Liver (tissue), 3 donors: Measurements from ENCODE around the gene USP15.

Source experiments
- CTCF ChIP-seq: fragments of 150-350 bp; IDR thresholded peaks from 2 replicates; pipeline ENCODE4 v1.5.1; 2017; ENCODE audit warnings: improper control_type of control experiment, low read depth, low read length; ENCODE audit not compliant: missing input control
- GABPA ChIP-seq, 2 donors: IDR thresholded peaks in 1 of 2; conservative IDR thresholded peaks in 1 of 2; 2 replicates each; pipeline ENCODE4 v1.6.1; 2016; ENCODE audit warnings: antibody characterized with exemption in 2 of 2, mild to moderate bottlenecking in 1 of 2, moderate library complexity in 1 of 2
- JUND ChIP-seq, 2 donors: IDR thresholded peaks; 2 replicates each; pipeline ENCODE4 v1.6.1; 2016; ENCODE audit warnings: antibody characterized with exemption in 2 of 2
- TF ChIP-seq, protein P1 (sequence below): IDR thresholded peaks from 2 replicates; pipeline ENCODE4 v1.6.1; 2016; ENCODE audit warnings: antibody characterized with exemption, mild to moderate bottlenecking
- donor health status: healthy.
- donor health status: healthy.

DNA sequence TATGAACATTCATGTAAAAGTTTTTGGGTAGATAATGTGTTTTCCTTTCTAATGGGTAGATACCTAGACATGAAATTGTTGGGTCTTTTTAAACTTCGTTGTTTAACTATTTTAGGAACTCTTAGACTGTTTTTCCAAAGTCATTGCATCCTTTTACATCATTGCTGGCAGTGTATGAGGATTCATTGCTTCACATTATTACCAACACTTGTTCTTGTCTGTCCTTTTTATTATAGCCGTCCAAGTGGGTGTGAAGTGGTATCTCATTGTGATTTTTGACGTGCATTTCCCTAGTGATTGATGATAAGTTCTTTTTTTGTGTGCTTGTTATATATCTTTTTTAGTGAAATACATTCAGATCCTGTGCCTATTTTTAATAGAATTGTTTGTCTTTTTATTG lies 39.4 kb downstream of the USP15 start:
- no peak for TF ChIP-seq CTCF
- TF ChIP-seq JUND (IDR thresholded peaks at IDR 0.05), result no peak
- TF ChIP-seq, protein P1, sequence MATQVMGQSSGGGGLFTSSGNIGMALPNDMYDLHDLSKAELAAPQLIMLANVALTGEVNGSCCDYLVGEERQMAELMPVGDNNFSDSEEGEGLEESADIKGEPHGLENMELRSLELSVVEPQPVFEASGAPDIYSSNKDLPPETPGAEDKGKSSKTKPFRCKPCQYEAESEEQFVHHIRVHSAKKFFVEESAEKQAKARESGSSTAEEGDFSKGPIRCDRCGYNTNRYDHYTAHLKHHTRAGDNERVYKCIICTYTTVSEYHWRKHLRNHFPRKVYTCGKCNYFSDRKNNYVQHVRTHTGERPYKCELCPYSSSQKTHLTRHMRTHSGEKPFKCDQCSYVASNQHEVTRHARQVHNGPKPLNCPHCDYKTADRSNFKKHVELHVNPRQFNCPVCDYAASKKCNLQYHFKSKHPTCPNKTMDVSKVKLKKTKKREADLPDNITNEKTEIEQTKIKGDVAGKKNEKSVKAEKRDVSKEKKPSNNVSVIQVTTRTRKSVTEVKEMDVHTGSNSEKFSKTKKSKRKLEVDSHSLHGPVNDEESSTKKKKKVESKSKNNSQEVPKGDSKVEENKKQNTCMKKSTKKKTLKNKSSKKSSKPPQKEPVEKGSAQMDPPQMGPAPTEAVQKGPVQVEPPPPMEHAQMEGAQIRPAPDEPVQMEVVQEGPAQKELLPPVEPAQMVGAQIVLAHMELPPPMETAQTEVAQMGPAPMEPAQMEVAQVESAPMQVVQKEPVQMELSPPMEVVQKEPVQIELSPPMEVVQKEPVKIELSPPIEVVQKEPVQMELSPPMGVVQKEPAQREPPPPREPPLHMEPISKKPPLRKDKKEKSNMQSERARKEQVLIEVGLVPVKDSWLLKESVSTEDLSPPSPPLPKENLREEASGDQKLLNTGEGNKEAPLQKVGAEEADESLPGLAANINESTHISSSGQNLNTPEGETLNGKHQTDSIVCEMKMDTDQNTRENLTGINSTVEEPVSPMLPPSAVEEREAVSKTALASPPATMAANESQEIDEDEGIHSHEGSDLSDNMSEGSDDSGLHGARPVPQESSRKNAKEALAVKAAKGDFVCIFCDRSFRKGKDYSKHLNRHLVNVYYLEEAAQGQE, result no peak
- TF ChIP-seq GABPA (IDR thresholded peaks at IDR 0.05 in 1 of 2, conservative IDR thresholded peaks at IDR 0.05 in 1 of 2), result no peak
